GM19324 (cell line): ENCODE data around the gene SLC27A3.
"Not testable (repeated sequence)": the region's sequence is repeated elsewhere in the genome, so short reads cannot be mapped to it uniquely, and the experiment has no call there.

Source experiments
- ATAC-seq: cut with Tn5 transposase; IDR thresholded peaks from one replicate; pipeline ENCODE4 v1.9.1; 2021; ENCODE audit warnings: mild to moderate bottlenecking, moderate library complexity; ENCODE audit not compliant: unreplicated experiment, low FRiP score

Gene SLC27A3

DNA sequence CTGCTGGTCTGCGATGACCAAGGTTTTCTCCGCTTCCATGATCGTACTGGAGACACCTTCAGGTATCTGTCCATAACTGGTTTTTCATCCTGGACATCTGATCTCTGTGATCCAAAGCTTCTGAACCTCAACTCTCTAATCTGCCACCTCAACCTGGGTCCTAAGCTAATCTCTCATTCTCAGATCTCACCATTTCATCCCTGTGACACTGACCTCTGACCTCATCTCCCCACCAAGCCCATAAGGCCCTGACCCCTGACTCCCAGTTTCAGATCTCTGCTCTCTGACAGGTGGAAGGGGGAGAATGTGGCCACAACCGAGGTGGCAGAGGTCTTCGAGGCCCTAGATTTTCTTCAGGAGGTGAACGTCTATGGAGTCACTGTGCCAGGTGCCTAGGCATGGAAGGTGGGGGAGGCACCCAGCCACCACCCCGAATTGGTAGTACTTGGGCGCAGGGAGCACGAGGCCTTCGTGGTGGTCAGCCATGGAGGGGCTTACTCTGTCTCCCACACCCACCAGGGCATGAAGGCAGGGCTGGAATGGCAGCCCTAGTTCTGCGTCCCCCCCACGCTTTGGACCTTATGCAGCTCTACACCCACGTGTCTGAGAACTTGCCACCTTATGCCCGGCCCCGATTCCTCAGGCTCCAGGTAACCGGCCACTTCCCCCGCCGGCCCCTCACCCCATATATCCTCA, 3.8 kb downstream of the SLC27A3 start:
- ATAC-seq: no peak

DNA sequence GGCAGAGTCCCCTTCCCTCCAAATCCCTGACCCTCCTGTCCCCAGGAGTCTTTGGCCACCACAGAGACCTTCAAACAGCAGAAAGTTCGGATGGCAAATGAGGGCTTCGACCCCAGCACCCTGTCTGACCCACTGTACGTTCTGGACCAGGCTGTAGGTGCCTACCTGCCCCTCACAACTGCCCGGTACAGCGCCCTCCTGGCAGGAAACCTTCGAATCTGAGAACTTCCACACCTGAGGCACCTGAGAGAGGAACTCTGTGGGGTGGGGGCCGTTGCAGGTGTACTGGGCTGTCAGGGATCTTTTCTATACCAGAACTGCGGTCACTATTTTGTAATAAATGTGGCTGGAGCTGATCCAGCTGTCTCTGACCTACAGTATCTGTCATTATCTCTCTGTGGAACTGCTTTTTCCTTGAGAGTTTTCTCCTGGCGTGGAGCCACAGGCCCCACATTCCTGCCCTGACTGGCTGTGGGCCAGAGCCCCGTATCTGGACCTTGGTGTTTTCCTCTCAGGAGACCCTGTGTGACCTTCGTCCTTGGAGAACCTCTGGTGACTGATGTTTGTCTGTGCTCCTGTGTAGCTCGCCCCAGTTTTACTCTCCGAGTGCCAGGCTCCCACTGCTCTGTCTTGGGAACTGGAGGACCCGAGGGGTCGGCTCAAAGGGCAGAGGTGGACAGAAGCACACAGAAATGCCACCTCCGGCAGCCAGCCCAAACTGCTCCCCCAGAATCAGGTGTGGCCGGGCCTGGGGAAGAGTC, 4.8 kb downstream of the SLC27A3 start:
- no peak for ATAC-seq

DNA sequence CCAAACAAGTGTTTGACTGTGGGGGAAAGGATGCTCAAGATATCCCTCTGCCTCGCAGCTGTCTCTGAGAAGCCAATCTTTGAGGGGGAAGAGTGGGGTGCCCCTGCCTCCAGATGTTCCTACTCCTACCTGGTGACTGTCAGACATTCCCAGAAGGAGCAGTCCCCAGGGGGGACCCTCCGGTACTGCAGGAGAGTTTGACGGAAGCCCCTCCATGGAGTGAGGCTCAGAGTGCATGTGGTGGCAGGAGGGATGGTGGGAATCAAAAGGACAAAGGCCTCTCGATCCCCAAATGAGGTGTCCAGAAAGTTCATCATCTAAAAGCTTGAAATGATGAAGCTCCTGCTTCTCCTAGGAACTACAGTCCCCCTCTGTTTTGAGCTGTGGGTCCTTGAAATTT, 5.3 kb downstream of the SLC27A3 start:
- no peak for ATAC-seq

DNA sequence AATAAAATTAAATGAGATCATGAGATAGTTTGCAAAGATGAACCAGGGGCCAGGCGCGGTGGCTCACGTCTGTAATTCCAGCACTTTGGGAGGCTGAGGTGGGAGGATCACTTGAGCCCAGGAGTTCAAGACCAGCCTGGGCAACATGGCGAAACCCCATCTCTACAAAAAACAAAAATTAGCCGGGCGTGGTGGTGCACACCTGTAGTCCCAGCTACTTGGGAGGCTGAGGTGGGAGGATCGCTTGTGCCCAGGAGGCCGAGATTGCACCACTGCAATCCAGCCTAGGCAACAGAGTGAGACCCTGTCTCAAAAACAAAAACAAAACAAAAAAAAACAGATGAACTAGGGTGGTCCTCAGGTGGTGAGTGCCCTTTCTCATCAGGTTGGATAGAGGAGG, 7.4 kb downstream of the SLC27A3 start:
- not testable (repeated sequence) for ATAC-seq

DNA sequence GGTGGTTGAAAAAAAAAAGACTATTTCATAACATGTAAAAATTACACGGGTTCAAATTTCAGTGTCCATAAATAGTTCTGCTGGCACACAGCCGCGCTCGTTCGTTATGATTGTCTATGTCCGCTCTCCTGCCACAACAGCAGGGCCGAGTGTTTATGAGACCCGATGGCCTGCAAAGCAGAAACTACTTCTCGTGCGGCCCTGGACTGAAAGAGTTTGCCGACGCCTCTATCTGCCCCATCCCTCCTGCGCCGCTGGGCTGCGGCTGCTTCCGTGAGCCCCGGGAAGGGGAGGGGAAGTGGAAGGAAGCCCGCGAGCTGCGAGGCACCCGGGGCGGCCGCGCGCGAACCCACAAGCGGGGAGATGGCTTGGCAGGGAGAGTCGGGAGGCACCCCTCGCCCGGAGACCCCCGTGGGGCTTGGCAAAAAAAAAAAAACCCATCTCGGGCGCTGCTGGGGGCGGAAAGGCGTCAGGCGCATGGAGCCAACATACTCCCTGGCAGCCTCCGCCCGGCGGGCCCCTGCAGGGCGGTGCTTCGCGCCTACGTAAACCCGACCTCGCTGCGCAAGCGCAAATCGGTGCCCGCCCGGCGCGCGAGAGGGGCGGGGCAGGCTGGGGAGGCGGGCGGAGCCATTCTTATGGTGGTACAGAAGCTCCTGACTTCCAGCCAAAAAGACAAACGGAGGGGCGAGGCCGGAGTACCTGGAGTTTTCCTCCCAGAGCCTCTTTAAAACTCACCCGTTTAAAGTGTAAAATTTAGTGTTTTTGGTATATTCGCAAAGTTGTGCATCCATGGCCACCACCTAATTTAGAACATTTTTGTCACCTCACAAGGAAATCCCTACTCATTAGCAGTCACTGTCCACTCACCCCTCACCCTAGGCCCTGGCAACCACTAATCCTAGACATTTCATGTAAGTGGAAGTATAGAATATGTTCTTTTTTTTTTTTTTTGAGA, 8.3 kb downstream of the SLC27A3 start:
- ATAC-seq: peak; percentile 92

DNA sequence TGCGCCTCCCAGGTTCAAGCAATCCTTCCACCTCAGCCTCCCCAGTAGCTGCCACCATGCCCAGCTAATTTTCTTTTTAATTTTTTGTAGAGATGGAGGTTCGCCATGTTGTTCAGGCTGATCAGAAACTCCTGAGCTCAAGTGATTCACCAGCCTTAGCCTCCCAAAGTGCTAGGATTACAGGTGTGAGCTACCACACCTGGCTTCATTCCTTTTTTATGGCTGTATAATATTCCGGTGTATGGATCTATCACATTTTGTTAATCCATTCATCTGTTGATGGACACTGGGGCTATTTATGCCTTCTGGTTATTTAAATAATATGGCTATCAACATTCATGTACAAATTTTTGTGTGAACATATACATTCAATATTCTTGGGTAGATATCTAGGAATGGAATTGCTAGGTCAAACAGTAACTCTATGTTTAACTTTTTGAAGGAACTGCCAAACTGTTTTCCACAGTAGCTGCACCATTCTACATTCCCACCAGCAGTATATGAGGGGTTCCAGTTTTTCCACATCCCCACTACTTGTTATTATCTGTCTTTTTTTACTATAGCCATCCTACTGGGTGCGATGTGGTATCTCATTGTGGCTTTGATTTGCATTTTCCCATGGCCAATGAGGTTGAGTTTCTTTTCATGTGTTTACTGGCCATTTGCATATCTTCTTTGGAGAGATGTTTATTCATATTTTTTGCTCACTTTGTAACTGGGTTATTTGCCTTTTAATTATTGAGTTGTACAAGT, 11.0 kb downstream of the SLC27A3 start:
- ATAC-seq: no peak

DNA sequence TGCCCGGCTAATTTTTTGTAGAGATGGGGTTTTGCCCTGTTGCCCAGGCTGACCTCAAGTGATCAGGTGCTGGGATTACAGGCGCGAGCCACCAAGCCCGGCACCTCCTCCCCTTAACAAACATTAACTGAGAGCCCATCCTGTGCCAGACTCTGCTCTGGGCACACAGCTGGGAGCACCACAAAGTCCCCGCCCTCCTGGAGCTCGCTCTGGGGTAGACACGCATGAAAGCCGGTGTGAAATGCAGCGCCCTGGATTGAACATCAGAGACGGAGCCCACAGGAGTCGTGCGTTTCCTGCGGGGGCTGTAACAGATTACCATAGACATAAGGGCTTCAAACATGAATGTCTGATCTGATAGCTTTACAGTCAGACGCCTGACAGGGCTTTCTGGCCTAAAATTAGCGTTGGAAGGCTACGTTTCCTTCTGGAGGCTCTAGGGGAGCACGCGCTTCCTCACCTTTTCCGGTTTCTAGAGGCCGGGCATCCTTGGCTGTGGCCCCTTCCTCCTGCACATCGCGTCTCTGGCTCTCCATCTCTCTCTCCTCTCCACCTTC, 14.3 kb downstream of the SLC27A3 start:
- ATAC-seq: no peak

DNA sequence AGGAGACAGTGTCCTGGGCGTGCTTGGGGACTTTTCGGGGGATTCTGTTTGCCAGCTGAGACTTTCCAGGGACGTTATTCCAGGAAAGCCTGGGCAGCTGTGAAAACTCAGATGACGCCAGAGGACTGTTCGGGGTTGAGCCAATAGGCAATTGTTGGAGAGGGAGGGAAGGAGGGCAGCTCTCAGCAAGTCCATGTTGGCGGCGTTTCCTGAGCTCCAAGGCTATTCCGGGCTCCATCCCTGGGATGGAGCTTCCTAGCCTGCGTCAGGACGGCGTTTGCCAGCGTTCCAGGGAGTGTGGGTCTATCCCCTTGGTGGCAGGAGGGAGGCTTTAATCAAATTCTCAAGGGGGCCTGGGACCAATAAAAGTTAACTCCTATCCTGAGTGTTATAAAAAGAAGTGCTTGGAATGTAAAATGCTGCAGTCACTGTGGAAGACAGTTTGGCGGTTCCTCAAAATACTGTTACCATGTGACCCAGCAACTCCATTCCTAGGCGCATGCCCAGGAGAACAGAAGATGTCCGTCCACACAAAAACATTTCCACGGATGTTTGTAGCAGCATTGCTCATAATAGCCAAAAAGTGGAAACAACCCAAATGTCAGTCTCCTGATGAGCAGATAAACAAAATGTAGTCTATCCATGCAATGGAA, 15.2 kb downstream of the SLC27A3 start:
- peak; percentile 7 for ATAC-seq

DNA sequence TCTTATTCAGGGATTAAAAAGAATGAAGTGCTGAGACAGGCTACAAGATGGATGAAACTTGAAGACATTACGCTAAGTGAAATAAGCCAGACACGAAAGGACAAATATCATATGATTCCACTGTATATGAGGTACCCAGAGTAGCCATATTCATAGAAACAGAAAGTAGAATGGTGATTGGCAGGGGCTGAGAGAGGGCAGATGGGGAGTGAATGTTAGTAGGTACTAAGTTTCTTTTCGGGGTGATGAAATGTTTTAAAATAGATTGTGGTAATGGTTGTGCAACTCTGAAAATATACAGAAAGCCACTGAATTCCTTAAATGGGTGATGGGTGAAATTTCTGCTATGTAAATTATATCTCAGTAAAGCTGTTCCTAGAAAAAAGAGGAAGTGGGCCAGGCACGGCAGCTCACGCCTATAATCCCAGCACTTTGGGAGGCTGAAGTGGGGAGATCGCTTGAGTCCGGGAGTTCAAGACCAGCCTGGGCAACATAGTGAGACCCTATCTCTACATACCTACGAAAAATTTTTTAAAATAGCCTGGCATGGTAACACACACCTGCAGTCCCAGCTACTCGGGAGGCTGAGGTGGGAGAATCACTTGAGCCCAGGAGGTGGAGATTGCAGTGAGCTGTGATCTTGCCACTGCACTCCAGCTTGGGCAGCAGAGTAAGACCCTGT, 15.9 kb downstream of the SLC27A3 start:
- peak; percentile 89 for ATAC-seq

DNA sequence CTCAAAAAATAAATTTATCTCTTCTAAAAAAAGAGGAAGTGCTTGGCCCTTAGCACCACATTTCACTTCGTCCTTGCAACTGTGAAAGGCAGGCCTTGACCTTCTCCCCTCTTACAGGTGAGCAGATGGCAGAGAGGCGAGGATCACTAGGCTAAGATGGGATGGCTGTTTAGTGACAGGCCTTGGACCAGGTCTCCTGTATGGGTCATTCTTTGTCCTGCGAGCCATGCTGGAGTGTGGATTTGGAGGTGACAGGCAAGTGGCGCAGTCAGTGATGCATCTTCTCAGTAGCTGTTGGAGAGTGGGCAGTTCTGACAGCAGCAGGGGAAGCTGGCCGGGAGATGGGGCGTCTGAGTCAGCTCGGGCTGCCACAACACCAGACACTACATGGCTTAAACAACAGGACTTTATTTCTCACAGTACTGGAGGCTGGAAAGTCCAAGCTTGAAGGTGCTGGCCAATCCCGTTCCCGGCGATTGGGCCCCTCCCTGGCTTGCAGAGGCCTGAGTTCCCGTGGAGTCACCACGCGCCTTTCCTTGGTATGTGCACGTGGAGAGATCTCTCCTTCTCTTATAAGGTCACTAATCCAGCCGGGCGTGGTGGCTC, 16.5 kb downstream of the SLC27A3 start:
- peak; percentile 3 for ATAC-seq

DNA sequence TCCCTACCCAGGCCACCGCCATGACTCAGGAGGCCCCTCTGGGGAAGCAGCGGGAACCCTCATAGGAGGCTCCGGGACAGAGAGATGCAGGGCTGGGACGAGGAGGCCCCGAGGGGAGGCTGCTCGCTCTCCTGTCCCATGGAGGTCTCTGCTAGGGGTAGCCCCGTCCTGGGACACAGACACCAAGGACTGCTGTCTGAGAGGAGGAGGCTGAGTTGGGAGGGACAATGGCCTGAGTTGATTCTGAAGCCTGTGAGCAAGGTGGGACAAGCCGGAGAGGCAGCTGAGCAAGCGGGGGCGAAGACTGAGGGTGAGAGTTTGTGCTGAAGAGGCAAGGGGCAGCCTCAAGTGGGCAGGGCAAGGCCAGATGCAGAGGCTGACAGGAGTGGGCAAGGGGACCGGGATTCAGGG, 17.4 kb downstream of the SLC27A3 start:
- no peak for ATAC-seq

DNA sequence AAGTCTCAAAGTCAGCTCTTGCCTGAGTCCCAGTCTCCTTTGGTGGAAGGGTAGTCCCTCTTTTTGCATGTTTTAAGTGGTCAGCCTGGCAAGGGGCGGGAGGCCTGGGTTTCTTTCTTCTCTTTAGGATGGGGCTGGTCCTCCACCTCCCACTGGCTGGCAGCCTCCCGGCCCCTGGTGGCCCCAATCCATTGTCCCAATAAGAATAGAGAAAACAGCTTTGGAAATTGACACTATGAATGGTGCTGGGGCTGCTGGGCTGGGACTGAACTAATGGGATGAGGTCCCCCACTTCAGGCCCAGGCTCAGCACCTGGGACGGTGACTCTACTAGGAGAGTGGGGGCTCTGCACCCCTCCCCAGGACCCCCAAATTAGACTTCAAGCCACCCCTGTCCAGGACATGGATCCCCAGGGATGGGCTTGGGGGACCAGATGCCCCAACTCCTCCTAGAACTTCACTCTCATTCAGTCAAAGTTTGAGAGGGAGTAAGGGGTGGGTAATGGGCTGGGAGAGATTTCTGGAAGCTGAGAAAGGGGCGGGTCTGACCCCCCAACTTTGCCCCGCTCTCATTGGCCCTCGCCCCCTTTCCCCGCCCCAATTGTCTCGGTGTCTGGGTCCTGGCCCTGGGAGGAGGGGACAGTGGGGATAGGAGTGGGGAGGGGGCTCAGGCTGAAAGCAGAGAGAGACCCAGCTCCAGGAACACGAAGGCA, 18.2 kb downstream of the SLC27A3 start:
- ATAC-seq: no peak

DNA sequence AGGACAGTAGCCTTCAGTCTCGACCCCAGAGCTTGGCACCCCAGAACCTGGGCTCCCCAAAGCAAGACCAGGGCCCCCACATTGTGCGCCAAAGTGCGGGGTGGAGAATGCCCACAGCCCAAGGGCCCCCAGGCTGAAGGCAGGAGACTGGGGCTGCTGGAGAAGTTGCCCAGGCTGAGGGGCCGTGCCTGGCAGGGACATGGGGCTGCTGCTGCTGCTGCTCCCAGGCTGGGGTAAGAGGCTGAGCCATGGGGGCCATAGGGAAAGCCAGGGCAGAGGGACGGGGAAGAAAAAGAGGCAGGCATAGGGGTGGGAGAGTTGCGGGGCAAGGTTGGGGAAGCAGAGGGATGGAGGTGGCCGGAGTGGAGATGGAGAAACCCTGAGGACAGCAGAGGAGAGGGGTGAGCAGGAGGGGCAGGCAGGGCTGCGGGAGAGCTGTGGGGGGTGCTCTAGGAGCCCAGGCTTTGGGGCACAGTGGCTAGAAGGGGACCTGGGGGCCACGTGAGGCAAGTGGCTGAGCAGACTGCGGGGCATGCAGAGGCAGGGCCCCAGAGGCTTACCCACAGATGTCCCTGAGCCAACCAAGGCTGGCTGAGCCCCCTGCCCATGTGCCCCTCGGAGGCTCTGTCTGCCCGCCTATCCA, 18.9 kb downstream of the SLC27A3 start:
- no peak for ATAC-seq

DNA sequence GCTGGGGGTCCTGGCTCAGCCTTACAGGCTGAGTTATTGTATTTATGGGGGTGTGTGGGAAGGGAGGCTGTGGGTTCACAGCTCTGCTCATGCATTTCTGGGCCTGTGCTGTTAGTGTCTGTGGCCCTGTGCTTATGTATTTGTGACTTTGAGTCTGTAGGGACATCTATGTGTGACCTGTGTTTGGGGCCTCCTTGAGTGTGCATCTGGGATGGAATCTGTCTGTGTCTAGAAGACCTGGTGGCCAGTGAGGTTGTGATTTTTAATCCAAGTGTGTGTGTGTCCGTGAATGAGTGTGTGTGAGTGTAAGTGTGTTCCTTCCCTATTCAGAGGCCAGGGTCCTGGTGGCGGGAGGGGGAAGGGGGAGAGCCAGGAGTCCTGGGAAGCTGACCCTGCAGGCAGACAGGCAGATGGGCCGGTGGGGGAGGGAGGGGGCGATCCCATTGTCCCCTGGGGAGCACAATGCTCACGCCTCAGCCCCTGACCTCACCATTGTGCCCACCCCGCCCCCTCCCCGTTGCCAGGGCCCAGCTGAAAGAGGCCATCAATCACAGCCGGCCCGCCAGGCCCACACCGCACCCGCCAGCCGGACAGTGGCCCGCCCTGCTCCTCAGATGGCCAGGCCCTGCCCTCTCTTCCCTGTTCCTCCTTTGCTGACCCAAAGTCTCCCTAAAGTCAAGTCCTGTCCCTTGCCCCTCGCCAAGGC, 19.6 kb downstream of the SLC27A3 start:
- ATAC-seq: no peak

DNA sequence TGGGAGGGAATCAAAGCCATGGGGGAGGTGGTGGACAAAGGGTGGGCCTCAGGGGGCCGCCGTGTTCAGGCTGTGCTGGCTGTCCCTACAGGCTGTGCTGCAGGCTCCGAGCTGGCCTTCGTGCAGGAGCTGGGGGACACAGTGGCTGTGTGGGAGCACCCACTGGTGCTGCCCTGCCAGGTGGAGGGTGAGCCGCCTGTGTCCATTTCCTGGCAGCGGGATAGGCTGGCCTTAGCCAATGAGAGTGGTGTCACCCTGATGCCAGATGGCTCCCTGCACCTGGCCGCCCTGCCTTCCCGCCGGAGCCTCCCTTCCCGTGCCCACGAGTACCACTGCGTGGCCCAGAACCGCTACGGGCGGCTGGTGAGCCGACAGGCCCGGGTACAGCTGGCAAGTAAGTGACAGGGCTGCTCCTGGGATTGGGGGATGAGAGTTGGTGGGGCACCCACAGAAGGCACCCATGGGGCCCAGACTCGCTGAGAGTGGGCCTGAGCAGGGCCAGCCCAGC, 20.2 kb downstream of the SLC27A3 start:
- no peak for ATAC-seq

DNA sequence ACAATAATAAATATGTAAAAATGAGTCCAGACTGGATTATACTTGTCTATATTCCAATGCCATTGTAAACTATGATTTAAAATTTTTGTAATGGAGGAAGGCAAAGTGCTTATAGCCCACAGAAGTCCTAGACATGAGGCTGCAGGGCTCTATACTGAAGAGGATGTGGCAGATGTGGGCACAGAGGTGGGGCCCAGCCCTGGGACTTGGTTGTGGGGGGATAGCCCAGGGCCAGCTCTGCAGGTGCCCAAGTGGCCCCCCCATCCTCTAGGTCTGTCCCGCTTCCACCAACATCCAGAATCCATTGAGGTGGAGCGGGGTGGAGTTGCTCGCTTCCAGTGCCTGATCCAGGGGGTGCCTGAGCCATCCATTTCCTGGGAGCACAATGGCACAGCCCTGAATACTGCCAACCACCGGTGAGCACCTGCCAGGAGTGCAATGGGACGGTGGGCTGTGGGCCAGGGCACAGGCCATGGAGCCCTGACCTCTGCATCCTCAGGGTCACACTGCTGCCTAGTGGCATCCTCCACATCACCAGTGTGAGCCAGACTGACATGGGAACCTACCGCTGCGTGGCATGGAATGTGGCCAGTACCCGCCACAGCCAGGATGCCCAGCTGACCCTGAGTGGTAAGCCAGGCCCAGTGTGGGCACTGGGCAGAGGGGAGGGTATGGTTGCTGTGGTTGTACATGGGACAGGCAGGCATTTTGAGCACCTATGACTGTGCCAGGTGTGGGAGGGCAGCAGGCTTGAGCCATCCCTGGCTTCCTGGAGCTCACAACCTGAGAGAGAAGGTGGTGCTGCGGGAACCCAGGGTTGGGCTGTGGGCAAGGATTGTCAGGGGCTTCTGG, 21.0 kb downstream of the SLC27A3 start:
- ATAC-seq: no peak
